Transverse colon (tissue), 4 donors: ENCODE measurements around the gene PUM1. TPM values are rescaled to one million over a fixed set of nuclear protein-coding genes. Genes with fewer than 3 reads are reported as not detected.
A peak's percentile ranks its signal among the peaks of the same experiment; 100 is the strongest.

Experiments
- DNase-seq: peaks from one replicate; pipeline ENCODE4 v3.0.0-alpha.2; 2019
- H3K27ac ChIP-seq, 4 donors: fragments of 200-600 bp; sonication (generic); 2 replicates each; pipeline ENCODE4 v1.5.1; 2016 to 2018; ENCODE audit warnings: inconsistent platforms in 4 of 4
- H3K27me3 ChIP-seq: fragments of 200-600 bp; sonication (generic); 2 replicates; pipeline ENCODE4 v1.5.1; 2017; ENCODE audit warnings: inconsistent platforms
- H3K36me3 ChIP-seq, 4 donors: fragments of 200-600 bp; sonication (generic); 2 replicates each; pipeline ENCODE4 v1.5.1; 2017 to 2019; ENCODE audit warnings: inconsistent platforms in 4 of 4
- H3K4me1 ChIP-seq, 4 donors: fragments of 200-600 bp; sonication (generic); 2 replicates each; pipeline ENCODE4 v1.5.1; 2017 to 2020; ENCODE audit warnings: inconsistent platforms in 4 of 4
- H3K4me3 ChIP-seq, 4 donors: fragments of 200-600 bp; sonication (generic); 1 replicate in 1 of 4; 2 replicates in 3 of 4; pipeline versions ENCODE4 v1.5.1 to v1.6.1; 2017 to 2019; ENCODE audit warnings: inconsistent platforms in 4 of 4
- H3K9me3 ChIP-seq, 2 donors: fragments of 200-600 bp; sonication (generic); 2 replicates each; pipeline ENCODE4 v1.5.1; 2017 to 2019; ENCODE audit warnings: inconsistent platforms in 2 of 2
- EP300 ChIP-seq: sonication (generic); formaldehyde crosslinking; IDR thresholded peaks from one replicate; pipeline ENCODE4 v1.6.1; 2017; ENCODE audit warnings: antibody characterized with exemption, low read depth
- POLR2A ChIP-seq: fragments of 450-650 bp; IDR thresholded peaks from one replicate; pipeline ENCODE4 v1.6.1; 2016; ENCODE audit warnings: antibody characterized with exemption, mild to moderate bottlenecking, moderate library complexity
- POLR2AphosphoS5 ChIP-seq, 3 donors: sonication (generic); formaldehyde crosslinking; IDR thresholded peaks; one replicate each; pipeline ENCODE4 v1.6.1; 2016; ENCODE audit warnings: antibody characterized with exemption in 3 of 3
- WGBS, 2 donors: methylation state at CpG; one replicate each; pipeline ENCODE4 v1.1.5; 2018; ENCODE audit warnings: low coverage in 1 of 2; 5-methylcytosine and 5-hydroxymethylcytosine counted together
- in situ Hi-C, 4 donors: fragments of 200-750 bp; cut with MboI; loops; one replicate each; pipeline versions ENCODE4 v1.15.0 to v1.15.1; 2017; ENCODE audit warnings: low sequenced_read_pairs in 3 of 4, low pct_ligation_motif_present in 1 of 4, low pct_unique_long_range_greater_than_20kb in 1 of 4
- intact Hi-C: fragments of 100-400 bp; cut with DNase I; formaldehyde crosslinking; loops from one replicate; pipeline ENCODE4 v1.15.1; 2023; ENCODE audit warnings: low total_unique reads
- total RNA-seq, 4 donors: library from RNA; depleted of rRNA; stranded (reverse); fragments of >200 nt; gene quantifications; one replicate each; pipeline ENCODE4 v1.1.0, GENCODE V29; 2016
- TF ChIP-seq, protein P1 (sequence below), 5 experiments: fragments of 200-600 bp in 3 of 5; fragments of 450-650 bp in 2 of 5; sonication (generic) in 3 of 5; IDR thresholded peaks; 1 replicate in 2 of 5; 2 replicates in 3 of 5; pipeline ENCODE4 v1.5.1; 2016 to 2017; ENCODE audit warnings: antibody characterized with exemption in 5 of 5, inconsistent platforms in 3 of 5, mild to moderate bottlenecking in 2 of 5, moderate library complexity in 1 of 5

Gene PUM1
- total RNA-seq, 4 donors from 2014 or later: 73.6 to 201 (median 78.5) TPM

- WGBS, 2 donors: 67 to 100% methylated on average over 1 to 17 of the region's 17 CpGs
- Histone ChIP-seq H3K4me1 (peaks cover 8 to 40% (median 38%) of the 10 kb centered on the region in 4 donors), H3K4me3 (no peak overlapping the region), H3K9me3 (no peaks in the 10 kb centered on the region), H3K27me3 (no peaks in the 10 kb centered on the region), H3K36me3 (no peaks in the 10 kb centered on the region), H3K27ac (peak overlapping the region; percentile 71 to 93 (median 88))
- in situ Hi-C loops: no loop called here
- DNase-seq: no peak
- TF ChIP-seq, protein P1, sequence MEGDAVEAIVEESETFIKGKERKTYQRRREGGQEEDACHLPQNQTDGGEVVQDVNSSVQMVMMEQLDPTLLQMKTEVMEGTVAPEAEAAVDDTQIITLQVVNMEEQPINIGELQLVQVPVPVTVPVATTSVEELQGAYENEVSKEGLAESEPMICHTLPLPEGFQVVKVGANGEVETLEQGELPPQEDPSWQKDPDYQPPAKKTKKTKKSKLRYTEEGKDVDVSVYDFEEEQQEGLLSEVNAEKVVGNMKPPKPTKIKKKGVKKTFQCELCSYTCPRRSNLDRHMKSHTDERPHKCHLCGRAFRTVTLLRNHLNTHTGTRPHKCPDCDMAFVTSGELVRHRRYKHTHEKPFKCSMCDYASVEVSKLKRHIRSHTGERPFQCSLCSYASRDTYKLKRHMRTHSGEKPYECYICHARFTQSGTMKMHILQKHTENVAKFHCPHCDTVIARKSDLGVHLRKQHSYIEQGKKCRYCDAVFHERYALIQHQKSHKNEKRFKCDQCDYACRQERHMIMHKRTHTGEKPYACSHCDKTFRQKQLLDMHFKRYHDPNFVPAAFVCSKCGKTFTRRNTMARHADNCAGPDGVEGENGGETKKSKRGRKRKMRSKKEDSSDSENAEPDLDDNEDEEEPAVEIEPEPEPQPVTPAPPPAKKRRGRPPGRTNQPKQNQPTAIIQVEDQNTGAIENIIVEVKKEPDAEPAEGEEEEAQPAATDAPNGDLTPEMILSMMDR (IDR thresholded peaks at IDR 0.05): no peak
- TF ChIP-seq POLR2AphosphoS5 (IDR thresholded peaks at IDR 0.05): no peak
- TF ChIP-seq EP300: no peak
- no peak for TF ChIP-seq POLR2A
- intact Hi-C loops: loop anchor here (5.0 kb wide), 1 partner anchor 69 kb away; no protein-coding TSS in a partner anchor
Measured at GRCh38 chr1:30885570-30886522, 179.7 kb downstream of the PUM1 start.

GRCh38 chr1:30884723-30885122, 180.8 kb downstream of the PUM1 start:
- Histone ChIP-seq H3K27me3 (no peaks in the 10 kb centered on the region), H3K9me3 (no peaks in the 10 kb centered on the region), H3K4me3 (no peak overlapping the region), H3K27ac (peak overlapping the region in 2 of 4 donors; percentile 89 to 93), H3K4me1 (peaks cover 9 to 43% (median 39%) of the 10 kb centered on the region in 4 donors), H3K36me3 (no peaks in the 10 kb centered on the region)
- in situ Hi-C loops (no loop called here), intact Hi-C loops (loop anchor here (5.0 kb wide), 1 partner anchor 67 kb away; no protein-coding TSS in a partner anchor)
- TF ChIP-seq POLR2AphosphoS5 (IDR thresholded peaks at IDR 0.05) (no peak), POLR2A (no peak), EP300 (no peak)
- TF ChIP-seq, protein P1 (IDR thresholded peaks at IDR 0.05): no peak
- no peak for DNase-seq
- 89 to 90% methylated on average over 5 of the region's 5 CpGs for WGBS, 2 donors

DNA sequence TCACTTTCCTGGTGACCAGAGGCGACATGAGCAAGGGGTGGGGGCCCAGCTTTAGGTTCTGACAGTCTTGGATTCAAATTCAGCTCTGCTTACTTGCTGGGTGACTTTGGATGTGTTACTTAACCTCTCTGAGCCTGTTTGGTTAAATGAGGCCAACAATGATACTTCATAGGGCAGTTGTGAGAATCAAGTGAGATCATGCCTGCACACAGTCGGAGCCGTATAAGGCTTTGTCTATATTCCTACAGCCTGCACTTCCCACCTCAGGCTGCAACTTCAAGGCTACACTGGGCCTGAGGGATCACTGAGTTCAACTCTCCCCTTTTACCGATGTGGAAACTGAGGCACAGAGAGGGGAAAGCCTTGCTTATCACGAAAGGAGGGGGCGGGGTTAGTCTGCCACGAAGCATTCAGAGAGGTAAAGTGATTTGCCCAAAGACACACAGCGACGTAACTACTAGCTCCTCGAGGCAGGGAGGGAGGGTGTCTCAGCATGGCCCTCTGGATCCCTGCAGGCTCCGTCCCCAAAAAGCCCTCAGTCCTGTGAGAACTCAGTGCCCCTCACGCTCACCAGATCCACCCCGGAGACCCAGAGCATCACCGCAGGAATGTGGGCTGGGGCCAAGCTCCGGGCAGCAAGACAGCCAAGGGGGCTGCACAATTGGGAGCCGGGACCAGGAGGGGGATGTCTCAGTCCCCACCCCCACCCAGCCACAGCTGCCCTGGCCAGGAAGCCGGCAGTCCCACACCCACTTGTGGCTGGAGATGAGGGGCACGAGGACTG, 181.9 kb downstream of the PUM1 start:
- WGBS, 2 donors: 75 to 92% methylated on average over 2 to 17 of the region's 18 CpGs
- Histone ChIP-seq H3K4me1 (peaks cover 6 to 39% (median 33%) of the 10 kb centered on the region in 4 donors), H3K36me3 (no peaks in the 10 kb centered on the region), H3K27me3 (no peaks in the 10 kb centered on the region), H3K9me3 (no peaks in the 10 kb centered on the region), H3K4me3 (no peak overlapping the region), H3K27ac (peak overlapping the region in 3 of 4 donors; percentile 38 to 89 (median 83))
- intact Hi-C loops (no loop called here), in situ Hi-C loops (no loop called here)
- TF ChIP-seq EP300: no peak
- TF ChIP-seq, protein P1 (IDR thresholded peaks at IDR 0.05): no peak
- DNase-seq: no peak
